ENCODE measurements around the gene OOSP3.
"Not testable (repeated sequence)": the region's sequence is repeated elsewhere in the genome, so short reads cannot be mapped to it uniquely, and the experiment has no call there.

The OOSP3 gene

DNA sequence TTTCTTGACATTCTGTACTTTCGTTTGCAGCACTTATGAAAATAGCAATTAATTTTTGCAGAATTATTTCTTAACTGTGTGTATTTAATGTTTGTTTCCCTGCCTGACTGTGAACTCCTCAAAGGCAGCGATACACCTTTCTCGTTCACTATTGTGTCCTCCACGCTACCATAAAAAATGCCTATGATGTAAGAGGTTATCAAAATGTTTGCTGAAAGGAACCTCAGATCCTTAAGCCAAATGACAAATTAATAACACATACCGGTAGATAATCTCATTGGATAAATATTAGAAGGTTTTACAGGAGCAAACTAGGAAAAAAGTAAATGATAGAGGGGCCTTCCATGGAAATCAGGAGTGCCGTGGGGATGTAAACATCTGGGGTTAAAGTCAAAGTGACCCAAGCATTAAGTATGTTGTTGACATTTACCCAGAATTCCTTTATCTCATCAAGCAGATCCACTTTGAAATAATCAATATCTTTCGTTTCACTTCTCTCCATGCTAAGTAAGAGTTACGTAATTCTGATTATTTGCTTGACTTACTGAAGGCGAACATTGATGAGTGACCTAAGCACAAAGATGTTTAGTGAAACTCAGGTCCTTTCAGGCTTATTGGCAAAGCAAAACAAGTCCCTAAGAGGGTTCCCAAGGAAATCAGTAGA, 2.6 kb upstream of the OOSP3 start:
- DNase-seq (ENCODE audit: low read depth in 3 of 3, low spot score in 1 of 3) = no peak

DNA sequence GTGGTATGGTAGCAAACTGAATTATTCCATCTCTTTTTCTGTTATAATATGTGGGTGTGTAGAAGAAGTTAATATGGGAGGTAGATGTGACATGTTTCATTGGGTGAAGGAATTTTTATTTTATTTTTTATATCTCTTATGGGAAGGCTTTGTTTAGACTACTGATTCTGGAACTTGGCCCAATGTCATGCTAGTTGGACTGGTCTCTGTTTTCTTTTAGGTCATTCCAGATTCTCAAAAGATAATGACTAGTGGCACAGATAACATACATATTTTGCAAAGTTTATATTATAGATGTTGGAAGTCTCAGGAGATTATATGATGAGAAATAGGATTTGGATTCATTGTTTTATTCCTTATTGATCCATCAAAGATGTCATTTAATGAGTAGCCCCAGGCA, 1.3 kb upstream of the OOSP3 start:
- no peak for DNase-seq (ENCODE audit: low read depth in 3 of 3, low spot score in 1 of 3)

DNA sequence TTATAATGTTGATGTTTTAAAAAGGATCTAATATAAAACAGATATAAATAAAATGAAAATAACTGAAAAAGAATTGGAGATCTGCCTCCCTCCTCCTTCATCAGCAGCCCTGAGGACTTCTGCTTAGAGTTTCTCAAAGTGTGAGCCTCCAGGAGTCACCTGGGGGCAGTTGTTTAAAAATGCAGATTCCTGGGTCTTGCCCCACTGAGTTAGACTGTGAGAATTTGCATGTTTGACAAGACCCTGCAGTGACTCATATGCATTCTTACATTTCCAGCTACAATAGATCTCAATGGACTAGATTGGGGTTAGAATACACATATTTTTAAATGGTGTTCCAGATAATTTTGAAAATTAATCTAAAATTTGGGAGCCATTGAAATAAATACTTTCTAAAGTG, 798 bp upstream of the OOSP3 start:
- no peak for DNase-seq (ENCODE audit: low read depth in 3 of 3, low spot score in 1 of 3)

DNA sequence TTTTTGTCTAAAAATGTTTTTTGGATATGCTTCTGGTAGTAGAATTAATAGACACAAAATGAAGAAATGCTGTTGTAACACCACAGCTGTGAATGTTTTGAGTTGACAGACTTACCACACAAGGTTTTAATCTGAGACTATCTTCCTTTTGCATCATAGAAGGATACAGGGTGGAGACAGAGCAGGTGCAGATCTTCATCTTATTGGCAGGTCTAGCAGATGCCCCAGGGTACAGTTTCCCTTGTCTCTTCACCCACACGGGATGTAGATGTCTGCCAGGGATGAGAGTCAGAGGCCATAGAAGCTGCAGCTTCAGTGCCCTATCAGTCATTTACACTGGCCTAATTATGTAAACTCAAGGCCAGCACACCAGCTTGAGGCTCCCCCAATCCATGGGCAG, 985 bp downstream of the OOSP3 start:
- no peak for DNase-seq (ENCODE audit: low read depth in 3 of 3, low spot score in 1 of 3)

DNA sequence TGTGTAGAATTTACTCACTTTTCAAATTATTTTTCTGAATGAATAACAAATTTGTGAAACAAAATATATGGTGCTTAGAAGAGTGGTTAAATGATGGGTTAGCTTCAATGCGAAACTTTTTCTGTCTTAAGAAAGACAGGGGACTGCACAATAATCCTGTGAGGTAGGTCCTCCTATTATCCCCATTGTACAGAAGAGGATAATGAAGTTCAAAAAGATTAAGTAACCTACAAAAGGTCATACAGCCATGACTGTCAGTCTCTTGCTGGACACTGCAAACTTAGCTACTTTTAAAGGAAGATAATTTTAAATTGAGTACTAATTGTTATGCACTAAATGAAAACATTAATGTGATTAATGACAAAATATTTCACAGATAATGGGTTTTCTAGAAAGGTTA, 5.0 kb downstream of the OOSP3 start:
- DNase-seq (ENCODE audit: low read depth in 3 of 3, low spot score in 1 of 3) = no peak

DNA sequence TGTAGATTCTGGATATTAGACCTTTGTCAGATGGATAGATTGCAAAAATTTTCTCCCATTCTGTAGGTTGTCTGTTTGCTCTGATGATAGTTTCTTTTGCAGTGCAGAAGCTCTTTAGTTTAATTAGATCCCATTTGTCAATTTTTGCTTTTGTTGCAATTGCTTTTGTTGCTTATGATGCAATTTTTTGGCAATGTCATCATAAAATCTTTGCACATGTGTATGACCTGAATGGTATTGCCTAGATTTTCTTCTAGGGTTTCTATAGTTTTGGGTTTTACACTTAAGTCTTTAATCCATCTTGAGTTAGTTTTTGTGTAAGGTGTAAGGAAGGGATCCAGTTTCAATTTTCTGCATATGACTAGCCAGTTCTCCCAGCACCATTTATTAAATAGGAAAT, 8.6 kb downstream of the OOSP3 start:
- not testable (repeated sequence) for DNase-seq (ENCODE audit: low read depth in 3 of 3, low spot score in 1 of 3)

DNA sequence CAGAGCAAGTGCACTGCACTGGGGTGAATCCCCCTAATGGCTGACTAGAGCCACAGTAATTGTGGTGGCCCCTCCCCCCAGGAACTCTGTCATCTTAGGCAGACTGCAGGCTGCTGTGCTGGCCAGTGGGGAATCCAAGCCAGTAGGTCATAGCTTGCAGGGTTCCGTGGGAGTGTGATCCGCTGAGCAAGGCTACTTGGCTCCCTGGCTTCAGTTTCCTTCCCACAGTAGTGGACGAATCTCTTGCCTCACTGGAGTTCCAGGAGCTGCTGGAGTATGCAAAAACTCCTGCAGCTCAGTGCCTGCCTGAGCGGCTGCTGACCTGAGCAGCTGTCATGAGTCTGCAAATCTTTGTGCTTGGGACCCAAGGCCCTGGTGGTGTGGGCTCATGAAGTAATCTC, 13.2 kb downstream of the OOSP3 start:
- no peak for DNase-seq (ENCODE audit: low read depth in 3 of 3, low spot score in 1 of 3)

DNA sequence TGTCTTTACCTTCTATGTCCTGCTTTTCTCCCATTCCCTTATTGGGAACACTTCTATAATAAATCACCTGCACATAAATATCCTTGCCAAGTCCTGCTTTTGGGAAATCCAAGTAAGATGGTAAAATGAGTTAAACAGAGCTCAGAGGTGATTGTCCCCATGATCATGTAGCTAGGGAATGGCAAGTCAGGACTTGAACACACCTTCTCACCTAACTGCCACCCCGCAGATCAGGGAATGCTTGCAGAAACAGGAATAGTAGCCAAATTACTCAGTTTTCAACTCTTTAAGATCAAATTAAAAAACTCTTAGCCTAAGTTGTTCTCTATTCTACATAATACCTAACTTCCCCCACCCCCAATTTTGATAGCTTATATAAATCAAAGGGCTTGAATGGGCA, 16.0 kb downstream of the OOSP3 start:
- DNase-seq (ENCODE audit: low read depth in 3 of 3, low spot score in 1 of 3) = no peak

DNA sequence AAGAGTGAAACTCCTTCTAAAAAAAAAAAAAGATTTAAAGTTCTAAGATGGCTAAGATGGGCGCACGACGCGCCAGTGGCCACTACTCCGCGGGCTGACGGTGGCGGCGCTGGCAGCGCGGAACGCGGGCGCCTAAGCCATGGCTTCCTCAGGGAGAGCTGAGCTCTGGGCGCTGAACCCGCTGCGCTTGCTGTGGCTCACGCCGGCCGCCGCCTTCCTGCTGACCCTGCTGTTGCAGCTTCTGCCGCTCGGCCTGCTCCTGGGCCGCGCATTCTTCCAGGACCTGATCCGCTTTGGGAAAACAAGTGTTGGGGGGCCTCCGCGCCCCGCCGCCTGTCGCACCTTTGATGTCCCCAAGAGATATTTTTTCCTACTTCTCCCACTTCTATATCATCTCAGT, 19.5 kb downstream of the OOSP3 start:
- no peak for DNase-seq (ENCODE audit: low read depth in 3 of 3, low spot score in 1 of 3)

DNA sequence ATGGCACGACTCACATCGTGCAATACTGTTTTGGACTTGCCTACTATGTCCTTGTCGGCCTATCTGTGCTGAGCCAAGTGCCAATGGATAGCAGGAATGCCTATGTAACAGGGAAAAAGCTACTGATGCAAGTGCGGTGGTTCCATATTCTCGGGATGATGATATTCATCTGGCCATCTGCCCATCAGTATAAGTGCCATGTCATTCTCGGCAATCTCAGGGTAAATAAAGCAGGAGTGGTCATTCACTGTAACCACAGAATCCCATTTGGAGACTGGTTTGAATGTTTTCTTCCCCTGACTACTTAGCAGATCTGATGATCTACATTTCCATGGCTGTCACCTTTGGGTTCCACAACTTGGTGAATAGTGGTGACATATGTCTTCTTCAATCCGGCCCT, 20.1 kb downstream of the OOSP3 start:
- DNase-seq (ENCODE audit: low read depth in 3 of 3, low spot score in 1 of 3) = no peak

DNA sequence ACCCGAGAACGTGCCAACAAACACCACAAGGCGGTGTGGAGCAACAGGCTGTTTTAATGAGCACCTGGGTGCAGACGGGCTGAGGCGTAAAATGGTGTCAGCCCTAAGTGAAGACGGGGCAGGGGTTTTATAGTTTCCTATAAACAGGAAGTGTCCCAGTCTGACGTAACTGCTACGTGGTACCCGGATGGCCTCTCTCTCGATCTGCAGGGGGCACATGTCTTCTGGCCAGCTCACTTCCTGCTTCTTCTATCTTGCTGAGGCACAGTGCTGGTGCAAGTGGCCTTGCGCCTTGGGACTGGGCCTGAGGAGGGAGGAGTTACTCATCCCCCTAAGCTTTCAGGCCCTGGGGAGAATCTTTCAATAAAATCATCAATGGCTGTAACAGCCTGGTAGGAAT, 20.9 kb downstream of the OOSP3 start:
- DNase-seq (ENCODE audit: low read depth in 3 of 3, low spot score in 1 of 3) = no peak

DNA sequence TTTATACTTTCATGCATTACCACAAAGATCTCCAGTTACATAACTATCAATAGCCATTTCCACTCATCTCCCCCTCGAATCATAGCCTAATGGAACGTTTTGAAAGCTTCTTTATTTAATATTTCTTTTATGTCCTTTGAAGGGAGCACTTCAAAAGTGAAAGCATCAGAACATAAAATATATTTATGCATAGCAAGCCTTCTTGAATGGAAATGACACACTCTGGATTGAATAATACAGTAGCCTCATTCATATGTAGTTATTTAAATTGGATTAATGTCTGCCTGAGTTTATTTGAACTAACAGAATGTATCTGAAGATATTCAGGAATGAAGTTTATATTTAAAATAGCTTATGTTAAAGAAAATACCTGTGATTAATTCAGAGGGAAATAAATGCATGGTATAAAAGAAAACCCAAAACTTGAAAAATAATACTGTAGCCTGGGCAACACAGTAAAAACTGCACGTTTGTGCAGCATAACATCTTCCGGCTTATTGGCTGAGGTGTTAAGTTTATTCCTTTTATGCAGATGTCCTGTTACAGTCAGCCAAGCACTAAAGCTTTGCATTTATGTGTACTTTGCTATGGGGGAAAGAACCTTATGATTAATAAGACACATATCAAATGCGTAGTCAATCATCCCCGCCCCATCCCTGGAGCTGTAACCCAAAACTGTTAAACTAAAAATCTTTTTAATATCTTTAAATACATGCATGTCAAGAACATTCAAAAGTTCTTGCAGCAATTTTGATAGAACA, 22.0 kb downstream of the OOSP3 start:
- DNase-seq (ENCODE audit: low read depth in 3 of 3, low spot score in 1 of 3) = no peak

DNA sequence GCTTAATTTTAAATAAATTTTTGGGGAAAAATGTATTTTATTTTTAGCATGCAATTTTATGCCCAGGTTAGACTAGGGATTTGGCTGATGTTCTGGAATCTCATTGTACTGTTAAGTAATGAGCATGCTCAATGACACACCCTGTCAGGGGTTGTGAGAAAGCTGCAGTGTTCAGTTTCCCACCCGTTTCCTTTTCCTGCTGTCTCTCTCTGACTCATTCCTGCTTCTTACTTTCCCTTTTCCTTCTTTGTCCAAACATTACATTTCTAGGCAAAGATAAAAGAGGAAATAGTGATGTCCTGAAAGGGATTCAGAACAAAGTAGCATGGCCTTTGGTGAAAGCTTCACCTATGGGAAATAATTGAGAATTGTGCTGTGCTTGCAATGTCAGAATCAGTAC, 22.7 kb downstream of the OOSP3 start:
- DNase-seq (ENCODE audit: low read depth in 3 of 3, low spot score in 1 of 3) = no peak

DNA sequence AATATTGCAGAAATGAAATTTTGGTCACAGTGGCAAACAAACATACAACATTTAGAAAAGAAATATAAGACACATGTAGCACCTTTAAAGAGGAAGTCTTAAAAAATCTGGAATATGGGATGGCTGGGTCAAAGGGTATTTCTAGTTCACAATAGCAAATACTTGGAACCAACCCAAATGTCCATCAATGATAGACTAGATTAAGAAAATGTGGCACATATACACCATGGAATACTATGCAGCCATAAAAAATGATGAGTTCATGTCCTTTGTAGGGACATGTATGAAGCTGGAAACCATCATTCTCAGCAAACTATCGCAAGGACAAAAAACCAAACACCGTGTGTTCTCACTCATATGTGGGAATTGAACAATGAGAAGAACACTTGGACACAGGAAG, 25.0 kb downstream of the OOSP3 start:
- not testable (repeated sequence) for DNase-seq (ENCODE audit: low read depth in 3 of 3, low spot score in 1 of 3)

DNA sequence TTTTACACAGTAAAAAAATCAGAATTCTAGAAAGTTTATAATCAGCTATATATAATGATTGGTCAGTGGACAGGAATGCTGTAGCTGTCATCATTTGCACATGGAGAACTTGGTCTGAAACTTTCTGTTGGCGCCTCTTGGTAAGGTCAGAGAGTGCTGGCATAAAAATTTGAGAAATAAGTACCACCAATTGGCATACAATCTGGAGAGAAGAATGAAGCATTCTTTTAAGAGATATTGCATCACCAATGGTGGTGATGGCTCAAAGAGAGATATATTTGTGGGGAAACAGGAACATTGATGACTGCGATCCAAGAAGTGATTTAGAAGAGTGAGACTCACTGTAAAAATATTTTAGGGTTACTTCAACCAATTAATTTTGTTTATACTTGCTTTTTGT, 39.9 kb downstream of the OOSP3 start:
- no peak for DNase-seq (ENCODE audit: low read depth in 3 of 3, low spot score in 1 of 3)

DNA sequence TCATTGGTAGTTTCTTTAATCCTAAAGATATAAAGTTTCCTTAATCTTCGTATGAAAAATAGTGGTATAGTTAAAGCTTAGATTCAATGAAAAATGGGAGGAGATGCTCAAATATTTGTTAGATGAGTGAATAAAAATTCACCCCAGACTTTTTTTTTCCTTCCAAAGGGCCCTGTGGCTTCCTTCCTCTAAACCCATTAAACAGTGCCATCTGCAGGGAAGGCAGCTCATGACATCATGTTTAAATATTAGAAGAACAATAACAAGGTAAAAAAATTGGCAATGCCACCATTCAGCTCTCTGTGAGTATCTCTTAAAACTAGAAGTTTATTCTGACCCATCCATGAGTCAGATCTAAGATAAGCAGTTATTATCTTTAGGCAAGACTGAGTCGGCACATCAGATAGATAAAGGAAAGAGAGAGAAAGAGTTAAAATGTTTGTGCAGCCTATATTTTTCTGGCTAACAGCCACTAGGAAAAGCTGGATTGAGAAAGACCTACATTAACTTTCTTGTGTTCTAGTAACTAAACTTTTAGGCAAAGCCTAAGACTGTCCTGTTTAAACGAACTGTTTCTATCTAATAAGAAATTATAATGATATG, 40.5 kb downstream of the OOSP3 start:
- no peak for DNase-seq (ENCODE audit: low read depth in 3 of 3, low spot score in 1 of 3)

DNA sequence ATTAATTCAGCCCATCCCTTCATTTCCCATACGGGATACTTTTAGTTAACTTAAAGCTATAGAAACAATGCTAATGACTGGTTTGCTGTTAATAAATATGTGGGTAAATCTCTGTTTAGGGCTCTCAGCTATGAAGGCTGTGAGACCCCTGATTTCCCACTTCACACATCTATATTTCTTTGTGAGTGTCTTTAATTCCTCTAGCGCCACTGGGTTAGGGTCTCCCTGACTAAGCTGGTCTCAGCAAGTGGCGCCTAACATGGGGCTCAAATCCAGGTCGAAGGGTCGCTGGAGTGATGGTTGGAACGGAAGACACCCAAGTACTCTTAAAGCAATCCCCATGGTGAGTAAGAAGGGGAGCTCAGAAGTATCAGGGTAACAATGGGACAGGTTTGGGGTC, 45.2 kb downstream of the OOSP3 start:
- DNase-seq (ENCODE audit: low read depth in 3 of 3, low spot score in 1 of 3) = no peak

DNA sequence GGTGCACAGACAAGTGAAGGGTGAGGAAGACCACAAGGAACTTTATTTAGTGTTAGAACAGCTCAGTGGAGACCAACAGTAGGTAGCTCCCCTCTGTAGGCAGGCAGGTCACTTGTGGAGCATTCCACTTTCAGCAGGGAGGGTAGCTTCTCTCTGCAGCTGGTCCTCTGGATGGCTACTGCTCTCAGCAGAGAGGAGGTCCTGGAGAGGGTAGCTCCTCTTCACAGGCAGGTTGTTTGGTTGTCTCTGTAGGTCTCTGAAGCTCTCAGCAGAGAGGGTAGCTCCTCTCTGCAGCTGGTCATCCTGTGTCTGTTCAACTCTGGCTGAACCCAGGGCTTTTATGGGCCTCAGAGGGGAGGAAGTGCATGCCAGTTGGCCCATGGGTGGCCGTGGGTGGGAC, 53.1 kb downstream of the OOSP3 start:
- DNase-seq (ENCODE audit: low read depth in 3 of 3, low spot score in 1 of 3) = no peak

DNA sequence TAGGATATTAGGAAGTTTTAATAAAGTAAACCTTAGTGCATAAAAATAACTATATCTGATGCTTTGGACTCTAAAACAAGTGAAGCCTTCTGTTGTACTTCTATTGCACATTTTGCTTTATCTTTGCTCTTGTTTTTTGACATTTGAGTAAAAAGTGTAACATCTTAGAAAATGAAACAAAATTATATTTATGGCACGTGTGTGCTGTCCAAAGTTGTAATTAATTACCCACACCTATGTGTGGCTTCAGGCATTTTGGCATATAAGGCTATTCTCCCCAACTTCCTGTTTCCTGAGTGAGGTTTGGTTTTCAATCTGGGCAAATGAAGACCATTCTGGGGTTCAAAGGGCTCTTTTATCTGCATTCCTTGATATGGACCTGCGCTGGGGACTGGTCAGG, 59.5 kb downstream of the OOSP3 start, which contains the start of gene OOSP1:
Gene OOSP1, plus strand, starts transcription at position 301 of the 400 bp plus-strand sequence. Its CDS starts 23 bp downstream, at position 324.
- no peak for DNase-seq (ENCODE audit: low read depth in 3 of 3, low spot score in 1 of 3)

DNA sequence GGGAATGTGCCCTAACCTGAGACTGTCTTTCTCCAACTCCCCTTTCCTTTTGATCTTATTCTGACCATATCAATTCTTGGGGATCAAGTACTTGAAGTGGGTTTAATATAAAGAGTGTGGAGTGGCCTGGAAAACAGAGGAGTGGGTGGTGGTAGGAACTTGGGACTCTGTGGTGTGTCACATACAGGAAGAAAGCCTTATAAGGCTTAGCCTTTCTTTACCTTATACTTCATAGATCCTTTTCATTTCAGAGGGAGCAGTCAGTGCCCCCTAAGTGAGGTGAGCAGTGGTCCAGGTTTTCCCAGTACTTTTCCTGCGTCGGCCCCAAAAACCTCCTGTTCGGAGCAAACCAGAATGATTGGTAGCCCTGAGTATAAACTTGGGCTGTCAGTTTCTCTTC, 60.1 kb downstream of the OOSP3 start:
- no peak for DNase-seq (ENCODE audit: low read depth in 3 of 3, low spot score in 1 of 3)

DNA sequence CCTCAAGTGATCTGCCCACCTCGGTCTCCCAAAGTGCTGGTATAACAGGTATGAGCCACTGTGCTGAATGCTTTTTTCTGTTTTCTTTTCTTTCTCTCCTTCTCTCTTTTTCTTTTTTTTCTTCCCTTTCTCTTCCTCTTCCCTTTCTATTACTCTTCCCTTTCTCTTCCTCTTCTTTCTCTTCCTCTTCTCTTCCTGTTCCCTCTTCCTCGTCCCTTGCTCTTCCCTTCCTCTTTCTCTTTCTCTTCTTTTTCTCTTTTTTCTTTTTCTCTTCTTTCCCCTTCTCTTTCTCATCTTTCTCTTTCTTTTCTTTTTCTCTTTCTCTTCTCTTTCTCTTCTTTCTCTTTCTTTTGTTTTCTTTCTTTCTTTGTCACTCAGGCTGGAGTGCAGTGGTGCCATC, 60.9 kb downstream of the OOSP3 start:
- DNase-seq (ENCODE audit: low read depth in 3 of 3, low spot score in 1 of 3) = no peak

DNA sequence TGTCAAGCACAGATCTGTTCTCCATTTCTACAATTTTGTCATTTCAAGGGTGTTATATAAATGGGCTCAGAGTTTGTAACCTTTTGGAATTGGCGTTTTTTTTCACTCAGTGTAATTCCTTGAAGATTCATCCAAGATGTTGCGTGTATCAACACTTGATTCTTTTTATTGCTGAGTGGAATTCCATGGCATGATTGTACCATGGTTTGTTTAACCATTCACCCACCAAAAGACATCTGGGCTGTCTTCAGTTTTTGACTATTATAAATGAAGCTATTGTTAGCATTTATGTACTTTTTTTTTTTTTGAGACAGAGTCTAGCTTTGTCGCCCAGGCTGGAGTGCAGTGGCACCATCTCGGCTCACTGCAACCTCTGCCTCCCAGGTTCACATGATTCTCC, 62.5 kb downstream of the OOSP3 start:
- DNase-seq (ENCODE audit: low read depth in 3 of 3, low spot score in 1 of 3) = no peak

All from stimulated activated CD4-positive, alpha-beta T cell treated with anti-CD3 and anti-CD28 coated beads, TNF-alpha, amount 100 ng/mL, for 1 hour (primary cell).